Neural progenitor cell (in vitro differentiated cells): ENCODE data around the gene TRIM14. TPM values are rescaled to one million over a fixed set of nuclear protein-coding genes. Genes with fewer than 3 reads are reported as not detected.

ENCODE experiments used
- DNase-seq: peaks from one replicate; pipeline ENCODE4 v3.0.0-alpha.2; 2016; ENCODE audit warnings: low spot score
- H2AFZ ChIP-seq: fragments of 200-600 bp; sonication (generic); replicated peaks from 2 replicates; pipeline ENCODE4 v1.6.1; 2016; ENCODE audit warnings: antibody characterized with exemption
- H3F3A ChIP-seq: fragments of 200-600 bp; sonication (generic); 2 replicates; pipeline ENCODE4 v1.6.1; 2016; ENCODE audit warnings: antibody characterized with exemption, low read depth
- H3K27ac ChIP-seq: fragments of 200-600 bp; sonication (generic); 2 replicates; pipeline ENCODE4 v1.5.1; 2016; ENCODE audit warnings: mild to moderate bottlenecking
- H3K27me3 ChIP-seq: fragments of 200-600 bp; sonication (generic); 2 replicates; pipeline ENCODE4 v1.6.1; 2016; ENCODE audit warnings: mild to moderate bottlenecking, moderate library complexity
- H3K36me3 ChIP-seq: fragments of 200-600 bp; sonication (generic); 2 replicates; pipeline ENCODE4 v1.5.1; 2016
- H3K4me1 ChIP-seq: fragments of 200-600 bp; sonication (generic); 2 replicates; pipeline ENCODE4 v1.6.1; 2016; ENCODE audit warnings: mixed run types
- H3K4me2 ChIP-seq: fragments of 200-600 bp; sonication (generic); 2 replicates; pipeline ENCODE4 v1.6.1; 2016
- H3K4me3 ChIP-seq: fragments of 200-600 bp; sonication (generic); 2 replicates; pipeline ENCODE4 v1.5.1; 2016
- H3K79me2 ChIP-seq: fragments of 200-600 bp; sonication (generic); 2 replicates; pipeline ENCODE4 v1.6.1; 2016; ENCODE audit warnings: low read depth
- H3K9ac ChIP-seq: fragments of 200-600 bp; sonication (generic); 2 replicates; pipeline ENCODE4 v1.6.1; 2016
- H3K9me3 ChIP-seq: fragments of 200-600 bp; sonication (generic); 2 replicates; pipeline ENCODE4 v1.5.1; 2016; ENCODE audit warnings: low read depth
- H4K20me1 ChIP-seq: fragments of 200-600 bp; sonication (generic); 2 replicates; pipeline ENCODE4 v1.6.1; 2016; ENCODE audit warnings: low read depth
- H3K27ac Mint-ChIP-seq: 3 replicates; pipeline ENCODE4 v1.8.0; 2021; ENCODE audit warnings: mixed read lengths
- H3K27me3 Mint-ChIP-seq: 2 replicates; pipeline ENCODE4 v1.8.0; 2022; ENCODE audit warnings: low read depth, mild to moderate bottlenecking, inconsistent platforms, moderate library complexity, mixed read lengths; ENCODE audit not compliant: insufficient read depth
- H3K36me3 Mint-ChIP-seq: 3 replicates; pipeline ENCODE4 v1.8.0; 2021; ENCODE audit warnings: mixed read lengths
- H3K4me1 Mint-ChIP-seq: 3 replicates; pipeline ENCODE4 v1.8.0; 2021; ENCODE audit warnings: mixed read lengths
- H3K4me3 Mint-ChIP-seq: 3 replicates; pipeline ENCODE4 v1.8.0; 2021; ENCODE audit warnings: mild to moderate bottlenecking, moderate library complexity, mixed read lengths
- H3K9me3 Mint-ChIP-seq: 3 replicates; pipeline ENCODE4 v1.8.0; 2020; ENCODE audit warnings: mixed read lengths
- EZH2 ChIP-seq: fragments of 200-600 bp; sonication (generic); IDR thresholded peaks from 2 replicates; pipeline ENCODE4 v1.6.1; 2017; ENCODE audit warnings: antibody characterized with exemption, mild to moderate bottlenecking, moderate library complexity
- EZH2phosphoT487 ChIP-seq: fragments of 200-600 bp; sonication (generic); IDR thresholded peaks from 2 replicates; pipeline ENCODE4 v1.6.1; 2017; ENCODE audit warnings: antibody characterized with exemption
- total RNA-seq: library from RNA; depleted of rRNA; stranded (reverse); fragments of >200 nt; gene quantifications from 2 replicates; pipeline ENCODE4 v1.2.3, GENCODE V29; 2015; ENCODE audit warnings: low replicate concordance
- TF ChIP-seq, protein P1 (sequence below): fragments of 200-600 bp; sonication (generic); IDR thresholded peaks from 2 replicates; pipeline ENCODE4 v1.5.1; 2017; ENCODE audit warnings: antibody characterized with exemption, mild to moderate bottlenecking

TRIM14 gene
- total RNA-seq, 1 donor from 2014 or later, result 0.17 TPM

DNA sequence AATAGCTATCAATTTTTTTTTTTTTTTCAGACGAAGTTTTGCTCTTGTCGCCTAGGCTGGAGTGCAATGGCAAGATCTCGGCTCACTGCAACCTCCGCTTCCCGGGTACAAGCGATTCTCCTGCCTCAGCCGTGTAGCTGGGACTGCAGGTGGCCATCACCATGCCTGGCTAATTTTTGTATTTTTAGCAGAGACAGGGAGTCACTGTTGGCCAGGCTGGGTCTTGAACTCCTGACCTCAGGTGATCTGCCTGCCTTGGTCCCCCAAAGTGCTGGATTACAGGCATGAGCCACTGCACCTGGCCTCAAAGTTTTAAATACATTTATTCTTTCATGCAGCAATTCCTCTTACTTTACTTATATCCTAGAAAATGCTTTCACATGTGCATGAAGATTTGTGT lies 17.6 kb downstream of the TRIM14 start:
- Mint-ChIP-seq H3K4me1 (peaks cover 6% of the 10 kb centered on the region), H3K4me3 (no peak overlapping the region), H3K36me3 (no peaks in the 10 kb centered on the region), H3K27ac (no peak overlapping the region), H3K27me3 (peaks cover 2% of the 10 kb centered on the region), H3K9me3 (no peaks in the 10 kb centered on the region)
- Histone ChIP-seq H4K20me1 (no peaks in the 10 kb centered on the region), H3K79me2 (no peaks in the 10 kb centered on the region), H3K27me3 (no peaks in the 10 kb centered on the region), H3K4me2 (no peak overlapping the region), H3K27ac (no peak overlapping the region), H3F3A (peaks cover 11% of the 10 kb centered on the region), H3K4me3 (no peak overlapping the region), H2AFZ (no peak overlapping the region), H3K9me3 (no peaks in the 10 kb centered on the region), H3K36me3 (no peaks in the 10 kb centered on the region), H3K4me1 (peaks cover 5% of the 10 kb centered on the region), H3K9ac (no peak overlapping the region)
- DNase-seq, result no peak
- no peak for TF ChIP-seq EZH2phosphoT487
- TF ChIP-seq EZH2, result no peak
- TF ChIP-seq, protein P1, sequence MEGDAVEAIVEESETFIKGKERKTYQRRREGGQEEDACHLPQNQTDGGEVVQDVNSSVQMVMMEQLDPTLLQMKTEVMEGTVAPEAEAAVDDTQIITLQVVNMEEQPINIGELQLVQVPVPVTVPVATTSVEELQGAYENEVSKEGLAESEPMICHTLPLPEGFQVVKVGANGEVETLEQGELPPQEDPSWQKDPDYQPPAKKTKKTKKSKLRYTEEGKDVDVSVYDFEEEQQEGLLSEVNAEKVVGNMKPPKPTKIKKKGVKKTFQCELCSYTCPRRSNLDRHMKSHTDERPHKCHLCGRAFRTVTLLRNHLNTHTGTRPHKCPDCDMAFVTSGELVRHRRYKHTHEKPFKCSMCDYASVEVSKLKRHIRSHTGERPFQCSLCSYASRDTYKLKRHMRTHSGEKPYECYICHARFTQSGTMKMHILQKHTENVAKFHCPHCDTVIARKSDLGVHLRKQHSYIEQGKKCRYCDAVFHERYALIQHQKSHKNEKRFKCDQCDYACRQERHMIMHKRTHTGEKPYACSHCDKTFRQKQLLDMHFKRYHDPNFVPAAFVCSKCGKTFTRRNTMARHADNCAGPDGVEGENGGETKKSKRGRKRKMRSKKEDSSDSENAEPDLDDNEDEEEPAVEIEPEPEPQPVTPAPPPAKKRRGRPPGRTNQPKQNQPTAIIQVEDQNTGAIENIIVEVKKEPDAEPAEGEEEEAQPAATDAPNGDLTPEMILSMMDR, result no peak

DNA sequence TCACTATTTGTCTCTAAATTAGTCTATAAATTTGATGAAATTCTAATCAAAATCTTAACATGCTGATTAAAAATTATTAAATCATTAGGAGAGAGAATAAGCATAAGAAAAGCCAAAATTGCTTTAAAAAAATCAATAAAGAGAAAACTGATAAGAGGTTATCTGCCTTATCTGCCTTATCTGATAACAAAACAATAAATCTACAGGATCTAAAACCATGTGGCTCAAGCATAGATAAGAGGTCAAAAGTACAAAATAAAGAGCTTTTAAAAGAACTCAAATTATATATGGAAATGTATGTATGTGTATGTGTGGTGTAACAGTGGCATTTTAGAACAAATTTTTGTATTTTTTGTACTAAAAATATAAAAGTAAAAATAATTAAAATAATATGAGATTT lies 18.6 kb downstream of the TRIM14 start:
- Histone ChIP-seq H3K4me2 (no peak overlapping the region), H2AFZ (no peak overlapping the region), H3K27ac (no peak overlapping the region), H4K20me1 (no peaks in the 10 kb centered on the region), H3K9ac (no peak overlapping the region), H3K36me3 (no peaks in the 10 kb centered on the region), H3K4me1 (peaks cover 5% of the 10 kb centered on the region), H3K27me3 (no peaks in the 10 kb centered on the region), H3K79me2 (no peaks in the 10 kb centered on the region), H3F3A (peaks cover 11% of the 10 kb centered on the region), H3K4me3 (no peak overlapping the region), H3K9me3 (no peaks in the 10 kb centered on the region)
- Mint-ChIP-seq H3K4me1 (peaks cover 6% of the 10 kb centered on the region), H3K9me3 (no peaks in the 10 kb centered on the region), H3K36me3 (no peaks in the 10 kb centered on the region), H3K27ac (no peak overlapping the region), H3K4me3 (no peak overlapping the region), H3K27me3 (peaks cover 4% of the 10 kb centered on the region)
- TF ChIP-seq EZH2phosphoT487 (no peak), EZH2 (no peak)
- TF ChIP-seq, protein P1, result no peak
- no peak for DNase-seq

DNA sequence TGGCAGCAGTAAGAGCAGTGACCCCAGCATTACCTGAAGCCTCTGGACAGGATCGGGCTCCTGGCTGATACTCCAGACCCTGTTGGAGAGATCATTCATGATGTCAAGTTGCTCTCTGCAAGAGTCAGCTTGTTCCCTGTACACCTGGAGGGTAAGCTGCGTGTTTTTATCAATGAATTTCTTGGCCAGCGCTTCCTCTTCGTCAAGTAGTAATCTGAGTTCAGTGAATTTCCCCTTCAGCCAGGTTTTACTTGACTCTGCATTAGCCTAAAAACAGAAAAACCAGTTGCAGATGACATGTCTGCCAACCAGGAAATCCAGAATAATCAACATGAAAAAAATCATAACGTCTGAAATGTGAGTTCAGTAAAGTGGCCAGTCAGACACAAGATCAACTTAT lies 19.1 kb downstream of the TRIM14 start:
- peaks cover 5% of the 10 kb centered on the region for H3K4me1 ChIP-seq
- no peaks in the 10 kb centered on the region for H3K9me3 ChIP-seq
- no peak overlapping the region for H3K9ac ChIP-seq
- H3K4me3 Mint-ChIP-seq, result no peak overlapping the region
- H3K4me3 ChIP-seq, result no peak overlapping the region
- no peak for DNase-seq
- no peaks in the 10 kb centered on the region for H3K9me3 Mint-ChIP-seq
- peaks cover 6% of the 10 kb centered on the region for H3K4me1 Mint-ChIP-seq
- H2AFZ ChIP-seq, result no peak overlapping the region
- H3K27ac ChIP-seq, result no peak overlapping the region
- H3K79me2 ChIP-seq, result no peaks in the 10 kb centered on the region
- H3K27me3 ChIP-seq, result no peaks in the 10 kb centered on the region
- H3K4me2 ChIP-seq, result no peak overlapping the region
- no peaks in the 10 kb centered on the region for H4K20me1 ChIP-seq
- TF ChIP-seq EZH2phosphoT487, result no peak
- TF ChIP-seq EZH2, result no peak
- TF ChIP-seq, protein P1, result no peak
- H3K27ac Mint-ChIP-seq, result no peak overlapping the region
- peaks cover 11% of the 10 kb centered on the region for H3F3A ChIP-seq
- no peaks in the 10 kb centered on the region for H3K36me3 Mint-ChIP-seq
- H3K36me3 ChIP-seq, result no peaks in the 10 kb centered on the region
- H3K27me3 Mint-ChIP-seq, result peaks cover 5% of the 10 kb centered on the region
